GM12891 (cell line): ENCODE measurements around the gene UBAP1L.
"Not testable (repeated sequence)": the region's sequence is repeated elsewhere in the genome, so short reads cannot be mapped to it uniquely, and the experiment has no call there.

ENCODE experiments used
- PAX5 ChIP-seq: IDR thresholded peaks from 2 replicates; pipeline ENCODE4 v1.6.1; 2011; ENCODE audit warnings: low read length, moderate library complexity, mild to moderate bottlenecking; ENCODE audit not compliant: insufficient read depth, severe bottlenecking
- POLR2A ChIP-seq: IDR thresholded peaks from 2 replicates; pipeline ENCODE4 v1.6.1; 2011; ENCODE audit warnings: low read depth, low read length, control low read depth
- POLR2AphosphoS5 ChIP-seq: IDR thresholded peaks from 2 replicates; pipeline ENCODE4 v1.6.1; 2011; ENCODE audit warnings: low read depth, low read length, control low read depth
- POU2F2 ChIP-seq: IDR thresholded peaks from 2 replicates; pipeline ENCODE4 v1.6.1; 2011; ENCODE audit warnings: low read depth, mild to moderate bottlenecking, control low read depth, low read length, moderate library complexity
- SPI1 ChIP-seq: IDR thresholded peaks from 2 replicates; pipeline ENCODE4 v1.6.1; 2011; ENCODE audit warnings: low read depth, low read length, control low read depth
- TAF1 ChIP-seq: IDR thresholded peaks from 2 replicates; pipeline ENCODE4 v1.6.1; 2011; ENCODE audit warnings: low read depth, low read length, control low read depth

GRCh38 chr15:65044218-65044617 is 70.8 kb downstream of the UBAP1L start:
- not testable (repeated sequence) for TF ChIP-seq PAX5, POLR2A, POLR2AphosphoS5, TAF1, POU2F2, SPI1
